NCI-H1930 (cell line): Measurements from ENCODE around the gene MX2.
"Not testable (repeated sequence)": the region's sequence is repeated elsewhere in the genome, so short reads cannot be mapped to it uniquely, and the experiment has no call there.

Experiments used
- DNase-seq, 2 experiments: peaks; one replicate each; lab custom pipeline; 2025; lab: John Stamatoyannopoulos, UW

The MX2 gene

DNA sequence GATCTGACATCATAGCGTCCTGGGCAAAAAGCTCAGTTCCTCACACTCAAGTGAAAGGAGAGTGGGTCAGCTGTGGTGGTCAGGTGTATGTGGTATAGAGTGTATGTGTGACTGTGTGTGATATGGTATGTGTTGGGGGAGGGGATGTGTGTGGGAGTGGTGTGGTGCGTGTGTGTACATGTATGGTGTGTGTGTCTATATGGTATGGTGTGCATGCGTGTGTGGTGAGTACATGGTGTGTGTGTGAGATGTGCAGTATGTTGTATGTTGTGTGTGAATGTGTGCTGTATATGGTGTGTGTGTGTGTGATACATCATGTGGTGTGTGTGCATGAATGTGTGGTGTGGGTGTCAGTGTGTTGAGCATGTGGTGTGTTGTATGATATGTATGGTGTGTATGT, 24.3 kb upstream of the MX2 start:
- DNase-seq, result no peak

GRCh38 chr21:41338455-41338854, 23.4 kb upstream of the MX2 start:
- DNase-seq, result no peak

DNA sequence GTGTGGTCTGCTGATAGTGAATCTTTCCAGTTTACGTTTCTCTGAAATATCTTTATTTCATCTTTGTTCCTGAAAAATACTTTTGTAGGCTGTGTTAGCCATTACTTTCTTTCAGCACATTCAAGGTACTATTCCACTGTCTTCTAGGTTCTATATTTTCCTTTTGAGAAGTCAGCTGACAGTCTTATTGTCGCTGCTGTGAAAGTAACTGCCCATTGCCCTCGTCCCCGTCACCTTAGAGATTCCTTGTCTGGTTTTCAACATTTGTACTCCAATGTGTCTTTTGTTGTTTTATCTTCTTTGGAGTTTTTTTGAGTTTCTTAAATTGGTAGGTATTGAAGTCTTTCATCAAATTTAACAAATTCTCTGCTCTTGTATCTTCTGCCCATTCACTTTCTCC, 19.8 kb upstream of the MX2 start:
- DNase-seq, result no peak

GRCh38 chr21:41344146-41344545, 17.7 kb upstream of the MX2 start:
- no peak for DNase-seq

DNA sequence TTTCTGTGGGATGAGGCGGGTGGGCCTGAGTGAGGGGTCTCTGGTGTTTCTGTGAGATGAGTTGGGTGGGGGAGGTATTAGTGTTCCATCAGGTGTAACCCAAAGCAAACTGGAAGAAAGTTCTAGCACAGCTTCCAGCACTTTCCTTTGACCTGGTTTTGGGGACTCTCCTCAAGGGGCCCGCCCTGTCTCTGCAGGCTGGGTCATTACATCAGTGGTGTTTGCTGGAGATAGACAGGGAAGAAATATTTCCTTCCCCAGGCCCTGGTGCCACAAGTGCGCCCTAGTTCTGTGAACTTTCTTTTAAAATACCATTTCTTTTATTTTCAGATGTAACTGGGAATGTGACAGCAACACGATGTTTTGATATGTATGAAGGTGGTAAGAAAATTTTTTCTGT, 16.5 kb upstream of the MX2 start:
- no peak for DNase-seq

- DNase-seq, result no peak
Observed at GRCh38 chr21:41345934-41346685, 15.7 kb upstream of the MX2 start.

DNA sequence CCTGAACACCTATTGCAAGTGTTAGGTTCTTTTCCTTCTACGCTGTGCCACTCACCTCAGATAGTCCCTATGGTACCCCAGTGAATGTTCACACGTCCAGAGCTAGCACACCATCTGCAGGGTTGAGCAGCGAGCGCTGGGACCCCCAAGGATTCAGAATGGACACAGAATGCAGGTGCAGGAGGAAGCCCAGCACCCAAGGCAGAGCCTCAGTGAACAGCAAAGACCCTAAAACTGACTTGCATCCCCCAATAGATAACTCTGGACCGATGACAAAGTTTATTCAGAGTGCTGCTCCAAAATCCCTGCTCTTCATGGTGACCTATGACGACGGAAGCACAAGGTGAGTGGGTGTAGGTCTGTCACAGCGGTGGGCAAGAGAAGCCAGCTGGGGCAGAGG, 15.1 kb upstream of the MX2 start:
- DNase-seq, result no peak

- no peak for DNase-seq
Observed at GRCh38 chr21:41348434-41348833, 13.4 kb upstream of the MX2 start.

- no peak for DNase-seq
Observed at GRCh38 chr21:41349126-41349525, 12.7 kb upstream of the MX2 start.

DNA sequence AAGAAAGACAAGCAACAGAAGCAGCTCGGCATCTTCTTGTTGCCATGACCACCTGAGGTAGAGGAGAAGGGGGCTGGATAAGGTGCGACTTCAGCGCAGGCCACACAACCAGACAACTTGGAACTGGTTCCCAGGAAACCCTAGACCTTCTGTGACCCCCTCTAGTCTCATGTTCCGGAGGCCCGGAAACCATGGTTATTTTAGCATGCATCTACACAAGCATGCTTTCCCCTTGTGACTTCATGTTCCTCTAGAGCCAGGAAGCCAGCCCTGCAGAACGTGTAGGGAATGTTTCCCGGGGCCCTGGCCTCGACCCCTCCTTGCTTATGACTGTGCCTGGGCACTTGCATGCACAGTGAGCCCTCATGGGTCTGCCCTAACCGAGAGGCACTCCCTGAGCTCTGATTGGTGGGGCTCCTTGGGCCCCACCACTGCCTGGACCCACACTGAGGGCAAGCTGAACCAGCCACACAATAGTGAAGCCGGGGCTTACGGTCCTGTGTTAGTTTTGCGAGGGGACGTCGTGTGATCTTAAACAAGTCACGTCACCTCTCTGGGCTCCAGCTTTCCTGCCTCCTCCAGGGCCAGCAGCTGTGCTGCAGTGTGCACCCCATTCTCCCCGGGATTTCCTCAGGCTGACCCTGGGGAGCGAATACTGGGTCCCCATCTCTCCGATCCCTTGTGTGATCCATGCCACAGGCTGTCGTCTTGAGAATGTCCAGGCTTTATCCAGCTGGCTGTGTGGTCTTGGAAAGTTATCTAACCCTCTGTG, 12.0 kb upstream of the MX2 start:
- no peak for DNase-seq

DNA sequence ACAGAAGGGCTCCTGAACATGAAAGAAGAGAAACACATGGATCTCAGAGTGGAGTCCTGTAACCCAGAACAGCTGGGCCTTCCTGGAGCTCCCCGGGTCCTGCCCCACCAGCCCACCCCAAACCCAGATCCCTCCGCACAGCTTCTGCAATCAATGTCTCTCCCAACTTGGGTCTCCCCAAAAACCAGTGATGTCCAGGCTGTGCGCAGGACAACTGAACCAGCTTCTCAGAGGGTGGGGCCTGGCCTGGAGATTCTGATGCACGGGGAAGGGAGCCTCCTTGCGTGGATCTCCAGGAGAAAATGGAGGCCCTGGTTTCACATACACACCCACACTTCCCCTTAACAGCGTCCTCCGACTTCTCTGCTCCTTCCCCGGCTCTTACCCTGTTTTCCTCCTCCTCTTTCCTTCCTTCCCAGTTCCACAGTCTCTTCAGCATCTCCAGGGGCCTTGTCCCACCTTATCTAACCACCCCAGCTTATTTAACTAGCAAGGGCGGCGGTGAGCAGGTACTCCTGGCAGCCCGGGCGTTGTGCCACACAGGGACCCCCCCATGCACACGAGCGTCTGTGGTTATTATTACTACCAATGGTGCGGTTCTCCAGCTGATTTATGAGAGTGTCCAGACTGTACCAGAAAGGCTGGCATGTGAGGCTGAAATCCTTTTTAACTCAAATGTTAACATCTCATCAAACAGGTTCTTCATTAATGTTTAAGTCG, 11.2 kb upstream of the MX2 start:
- no peak for DNase-seq

GRCh38 chr21:41357546-41357945, 4.3 kb upstream of the MX2 start:
- DNase-seq, result no peak

GRCh38 chr21:41358193-41359166, 3.3 kb upstream of the MX2 start:
- no peak for DNase-seq

DNA sequence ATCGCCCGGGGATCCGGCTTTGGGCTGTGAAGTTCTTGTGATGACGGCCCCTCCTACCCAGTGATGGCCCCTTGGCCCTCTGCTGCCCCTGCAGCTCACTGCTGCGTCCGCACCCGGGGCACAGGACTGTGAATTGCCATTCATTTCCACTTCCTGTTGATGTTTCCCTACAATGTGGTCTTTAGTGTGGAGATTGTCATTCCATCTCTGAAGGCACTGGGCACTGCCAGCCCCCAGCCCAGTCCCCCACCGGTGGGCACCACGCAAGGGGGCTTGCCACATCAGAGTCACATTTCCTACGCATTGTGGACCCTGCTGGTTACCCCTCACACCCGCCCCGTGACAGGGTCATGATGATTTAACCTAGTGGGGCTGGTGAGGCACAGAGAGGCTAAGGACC, 2.5 kb upstream of the MX2 start:
- DNase-seq, result no peak

DNA sequence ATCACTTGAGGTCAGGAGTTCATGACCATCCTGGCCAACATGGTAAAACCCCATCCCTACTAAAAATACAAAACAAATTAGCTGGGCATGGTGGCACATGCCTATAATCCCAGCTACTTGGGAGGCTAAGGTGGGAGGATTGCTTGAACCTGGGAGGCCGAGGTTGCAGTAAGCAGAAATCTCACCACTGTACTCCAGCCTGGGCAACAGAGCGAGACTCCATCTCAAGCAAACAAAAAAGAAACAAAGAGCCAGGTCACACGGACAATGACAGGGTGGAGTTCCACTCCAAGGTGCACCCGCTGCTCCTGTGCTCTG, 2.1 kb upstream of the MX2 start:
- DNase-seq, result not testable (repeated sequence)

DNA sequence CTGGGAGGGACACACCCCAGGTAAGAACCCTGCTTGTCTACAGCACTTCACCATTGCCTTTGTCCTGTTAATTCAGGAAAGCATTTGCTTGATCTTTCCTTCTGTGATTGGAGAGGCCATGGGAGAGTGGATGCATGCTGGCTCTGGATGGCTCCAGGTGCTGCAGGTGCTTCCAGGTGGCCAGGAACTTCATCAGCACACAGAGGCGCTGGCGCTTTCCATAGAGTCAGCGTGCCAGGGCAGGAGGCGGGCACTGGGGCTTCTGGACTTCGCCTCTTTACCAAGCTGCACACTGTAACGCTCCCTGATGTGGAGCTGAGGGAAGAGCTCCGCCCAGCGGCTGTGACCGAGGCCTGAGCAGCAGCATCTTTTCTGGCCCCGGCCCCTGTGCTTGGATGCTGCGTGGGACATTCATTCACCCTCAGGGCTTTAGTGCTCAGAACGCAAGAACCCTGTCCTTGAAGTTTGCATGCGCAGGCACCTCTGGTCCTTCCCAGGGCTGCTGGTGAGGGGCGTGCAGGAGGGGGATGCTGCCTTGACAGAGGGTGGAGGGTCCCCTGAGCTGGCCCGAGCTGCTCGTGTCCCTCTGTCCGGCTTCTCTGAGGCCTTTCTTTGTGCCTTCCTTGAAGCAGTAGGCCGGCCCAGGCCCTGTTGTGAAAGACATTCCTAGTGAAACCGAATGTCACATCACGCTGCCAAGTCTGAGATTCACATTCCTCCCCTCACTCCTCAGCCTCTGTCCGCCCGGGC, 1.6 kb upstream of the MX2 start:
- DNase-seq, result no peak

- no peak for DNase-seq
Observed at GRCh38 chr21:41361053-41361785, 608 bp upstream of the MX2 start.

DNA sequence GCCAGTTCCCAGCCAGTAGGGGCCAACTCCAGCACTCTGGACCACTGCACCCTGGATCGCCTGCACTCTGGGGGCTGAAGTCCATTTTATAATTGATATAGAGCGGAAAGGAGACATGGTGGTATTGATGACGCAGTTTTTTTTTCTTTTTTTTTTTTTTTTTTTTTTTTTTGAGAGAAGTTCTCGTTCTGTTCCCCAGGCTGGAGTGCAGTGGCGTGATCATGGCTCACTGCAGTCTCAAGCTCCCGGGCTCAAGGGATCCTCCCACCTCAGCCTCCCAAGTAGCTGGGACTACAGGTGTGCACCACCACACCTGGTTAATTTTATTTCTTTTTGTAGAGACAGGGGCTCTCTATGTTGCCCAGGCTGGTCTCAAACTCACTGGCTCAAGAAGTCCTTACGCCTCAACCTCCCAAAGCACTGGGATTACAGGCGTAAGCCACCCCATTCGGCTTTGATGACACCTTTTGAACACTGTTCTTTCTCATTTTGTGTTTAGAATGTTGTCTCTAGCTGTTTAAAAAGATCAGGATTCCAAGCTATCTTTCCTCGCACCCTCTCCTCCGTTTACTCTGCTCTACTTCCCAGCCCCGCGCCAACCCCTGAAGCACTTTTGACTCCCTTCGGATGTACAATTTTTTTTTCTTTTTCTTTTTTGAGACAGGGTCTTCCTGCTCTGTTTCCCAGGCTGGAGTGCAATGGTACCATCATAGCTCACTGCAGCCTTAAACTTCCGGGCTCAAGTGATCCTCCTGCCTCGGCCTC, 960 bp downstream of the MX2 start:
- no peak for DNase-seq

DNA sequence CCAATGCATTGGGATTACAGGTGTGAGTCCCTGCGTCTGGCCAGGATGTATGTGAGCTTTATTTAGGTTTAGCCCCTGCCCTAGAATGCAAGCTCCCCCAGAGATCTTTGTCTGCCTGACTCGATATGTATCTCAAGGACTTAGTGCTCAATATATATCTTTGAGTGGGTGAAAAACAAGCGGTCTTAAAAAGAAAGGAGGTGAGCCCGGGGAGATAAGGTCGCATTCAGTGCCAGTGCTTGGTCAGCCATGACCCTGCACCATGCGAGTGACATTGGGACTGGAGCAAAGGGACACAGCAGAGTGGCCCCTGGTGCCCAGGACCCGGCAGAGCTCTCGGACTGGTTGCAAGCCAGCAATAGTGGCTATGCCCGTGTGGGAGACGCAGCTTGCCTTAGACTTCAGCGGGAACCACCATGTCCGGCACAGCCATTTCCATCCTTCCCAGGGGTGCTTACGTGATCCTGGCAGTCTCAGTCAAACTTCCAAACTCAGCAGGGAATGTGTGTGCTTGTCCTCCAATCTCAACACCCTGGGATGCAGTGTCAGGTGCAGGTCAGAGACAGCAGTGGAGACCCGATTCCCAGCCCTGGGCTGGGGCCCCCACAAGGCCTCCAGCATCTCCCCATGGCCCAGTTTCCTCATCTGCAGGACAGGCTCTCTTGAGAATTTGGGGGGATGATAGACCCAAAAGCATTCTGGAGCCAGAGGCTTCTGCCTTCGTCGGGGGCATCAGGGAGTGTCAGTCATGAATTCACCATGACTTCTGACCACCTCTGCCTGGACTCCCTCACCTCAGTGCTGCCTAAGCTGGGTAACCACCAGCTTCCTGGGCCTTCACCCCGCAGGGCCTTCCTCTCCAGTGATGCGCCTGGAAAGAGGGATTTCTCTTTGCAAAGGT, 1.8 kb downstream of the MX2 start:
- DNase-seq, result no peak
